ENCODE data around the gene VCAM1.
"Not testable (repeated sequence)": the region's sequence is repeated elsewhere in the genome, so short reads cannot be mapped to it uniquely, and the experiment has no call there.

The VCAM1 gene, protein sequence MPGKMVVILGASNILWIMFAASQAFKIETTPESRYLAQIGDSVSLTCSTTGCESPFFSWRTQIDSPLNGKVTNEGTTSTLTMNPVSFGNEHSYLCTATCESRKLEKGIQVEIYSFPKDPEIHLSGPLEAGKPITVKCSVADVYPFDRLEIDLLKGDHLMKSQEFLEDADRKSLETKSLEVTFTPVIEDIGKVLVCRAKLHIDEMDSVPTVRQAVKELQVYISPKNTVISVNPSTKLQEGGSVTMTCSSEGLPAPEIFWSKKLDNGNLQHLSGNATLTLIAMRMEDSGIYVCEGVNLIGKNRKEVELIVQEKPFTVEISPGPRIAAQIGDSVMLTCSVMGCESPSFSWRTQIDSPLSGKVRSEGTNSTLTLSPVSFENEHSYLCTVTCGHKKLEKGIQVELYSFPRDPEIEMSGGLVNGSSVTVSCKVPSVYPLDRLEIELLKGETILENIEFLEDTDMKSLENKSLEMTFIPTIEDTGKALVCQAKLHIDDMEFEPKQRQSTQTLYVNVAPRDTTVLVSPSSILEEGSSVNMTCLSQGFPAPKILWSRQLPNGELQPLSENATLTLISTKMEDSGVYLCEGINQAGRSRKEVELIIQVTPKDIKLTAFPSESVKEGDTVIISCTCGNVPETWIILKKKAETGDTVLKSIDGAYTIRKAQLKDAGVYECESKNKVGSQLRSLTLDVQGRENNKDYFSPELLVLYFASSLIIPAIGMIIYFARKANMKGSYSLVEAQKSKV

DNA sequence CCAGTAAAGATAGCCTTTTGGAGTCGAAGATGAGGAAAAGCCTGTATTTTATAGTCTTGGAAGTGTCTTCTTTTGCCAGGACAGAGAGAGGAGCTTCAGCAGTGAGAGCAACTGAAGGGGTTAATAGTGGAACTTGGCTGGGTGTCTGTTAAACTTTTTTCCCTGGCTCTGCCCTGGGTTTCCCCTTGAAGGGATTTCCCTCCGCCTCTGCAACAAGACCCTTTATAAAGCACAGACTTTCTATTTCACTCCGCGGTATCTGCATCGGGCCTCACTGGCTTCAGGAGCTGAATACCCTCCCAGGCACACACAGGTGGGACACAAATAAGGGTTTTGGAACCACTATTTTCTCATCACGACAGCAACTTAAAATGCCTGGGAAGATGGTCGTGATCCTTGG, at the start of gene VCAM1:
TSS of gene VCAM1 (plus strand) at position 253 of the 400 bp plus-strand sequence. CDS start at position 372, 119 bp downstream.
- DNase-seq (ENCODE audit: low spot score), result no peak

DNA sequence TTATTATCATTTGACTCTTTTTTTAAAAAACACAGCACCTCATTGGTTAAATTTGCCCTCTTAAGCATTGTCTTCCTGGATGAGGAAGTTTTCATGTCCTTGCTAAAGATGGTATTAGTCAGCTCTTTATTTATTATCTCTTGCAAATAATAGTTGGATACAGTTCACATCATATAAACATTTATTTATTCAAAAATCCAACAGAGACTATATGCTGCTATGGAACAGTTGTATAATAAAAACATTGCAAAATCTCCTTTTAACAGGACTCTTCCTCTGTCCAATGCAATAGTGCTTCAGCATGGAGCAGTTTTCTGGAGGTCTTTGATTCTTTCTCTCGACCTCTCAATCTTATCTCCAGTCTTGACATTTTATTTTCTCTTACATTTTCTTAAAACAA, 49.5 kb upstream of the VCAM1 start:
- no peak for DNase-seq (ENCODE audit: low spot score)

DNA sequence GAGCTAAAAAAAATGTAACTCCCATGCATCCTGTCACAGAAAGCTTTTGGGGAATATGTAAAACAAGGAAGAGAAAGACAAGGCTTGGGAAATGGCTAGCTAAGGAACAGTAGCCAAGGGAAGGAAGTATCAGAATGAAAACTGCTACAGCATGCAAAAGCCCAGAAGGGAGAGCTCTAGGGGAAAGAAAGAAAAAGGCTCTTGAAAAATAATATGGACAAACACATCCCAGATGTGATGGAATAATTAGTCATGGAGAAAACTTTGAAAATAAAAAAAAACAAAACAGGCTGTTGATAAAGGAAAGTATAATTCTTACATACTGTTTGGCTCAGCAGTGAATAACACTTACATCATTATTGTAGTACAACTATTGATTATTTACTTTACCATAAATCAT, 47.9 kb upstream of the VCAM1 start:
- DNase-seq (ENCODE audit: low spot score), result no peak

DNA sequence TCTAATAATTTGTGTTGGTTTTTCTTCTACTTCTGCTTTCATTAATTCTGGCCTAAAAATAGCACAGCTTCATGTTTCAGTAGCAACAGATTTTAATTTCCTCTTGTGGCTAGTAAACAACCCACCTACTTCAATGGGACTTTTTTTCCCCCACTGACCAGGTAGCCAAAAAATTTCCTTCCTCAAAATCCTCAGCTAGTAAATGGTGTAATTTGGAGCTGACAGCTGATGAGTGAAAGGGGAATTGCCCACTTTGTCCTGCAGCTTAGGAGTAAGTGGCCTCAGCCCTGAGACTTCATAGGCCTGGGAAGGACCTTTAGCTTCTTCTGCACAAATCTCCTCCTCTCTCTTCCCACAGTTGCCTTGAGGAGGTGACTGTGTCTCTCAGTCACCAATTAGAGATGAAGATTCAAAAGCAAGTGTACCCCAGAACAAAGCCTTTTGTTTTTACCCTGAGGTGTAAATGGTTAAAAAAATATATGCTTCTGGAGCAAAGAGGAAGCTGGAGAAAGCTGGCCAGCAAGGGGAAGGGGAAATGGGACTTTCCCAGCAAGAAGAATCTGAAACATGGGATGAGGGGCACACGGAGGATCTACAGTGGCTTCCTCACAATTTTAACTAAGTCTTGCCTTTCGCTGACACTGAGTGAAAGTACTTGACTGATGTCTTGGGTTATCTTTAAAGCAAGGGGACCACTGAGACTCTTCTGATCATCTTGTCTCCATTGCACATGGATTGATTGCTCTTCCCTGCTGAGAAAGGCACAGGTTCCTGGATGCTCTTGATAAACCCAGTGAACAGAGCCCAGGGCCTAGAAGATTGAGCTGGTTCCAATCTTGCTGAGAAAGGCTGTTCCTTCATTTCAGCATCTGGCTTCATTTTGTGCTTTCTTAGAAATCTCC, 35.8 kb upstream of the VCAM1 start:
- DNase-seq (ENCODE audit: low spot score), result no peak

DNA sequence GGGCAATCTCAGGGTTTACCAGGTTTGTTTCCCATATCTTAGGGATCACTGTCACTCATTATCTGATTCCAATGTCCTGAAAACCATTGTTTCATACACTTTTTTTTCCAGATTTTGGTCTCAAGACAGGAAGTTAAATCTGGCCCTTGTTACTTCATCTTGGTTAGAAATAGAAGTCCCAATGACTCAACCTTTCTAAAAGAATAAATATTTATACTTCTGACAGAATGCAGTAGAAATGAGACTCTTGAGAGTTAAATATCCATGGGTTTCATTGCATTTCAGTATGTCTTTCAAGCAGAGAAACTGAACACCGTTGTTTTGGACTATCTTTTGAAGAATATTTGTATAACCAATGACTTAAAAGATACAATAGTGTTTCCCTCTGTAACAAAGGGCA, 19.8 kb upstream of the VCAM1 start:
- no peak for DNase-seq (ENCODE audit: low spot score)

DNA sequence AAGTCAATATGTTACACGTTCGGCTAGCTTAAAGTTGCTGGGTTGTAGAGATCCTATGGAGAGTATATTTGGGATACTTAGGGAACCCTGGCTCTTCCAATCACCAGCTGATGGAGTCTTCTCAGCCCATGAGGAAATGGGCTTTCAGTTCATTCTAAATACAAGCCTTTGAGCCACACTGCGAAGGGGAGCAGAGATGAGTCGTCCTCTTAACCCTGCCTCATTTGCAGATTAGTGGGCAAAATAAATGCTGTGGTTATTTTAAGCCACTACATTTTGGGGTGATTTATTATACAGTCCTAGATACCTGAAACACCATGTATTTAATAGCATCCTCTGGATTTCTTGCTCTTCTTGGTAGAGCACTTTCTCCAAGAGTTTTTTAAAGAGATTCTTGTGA, 19.0 kb upstream of the VCAM1 start:
- no peak for DNase-seq (ENCODE audit: low spot score)

DNA sequence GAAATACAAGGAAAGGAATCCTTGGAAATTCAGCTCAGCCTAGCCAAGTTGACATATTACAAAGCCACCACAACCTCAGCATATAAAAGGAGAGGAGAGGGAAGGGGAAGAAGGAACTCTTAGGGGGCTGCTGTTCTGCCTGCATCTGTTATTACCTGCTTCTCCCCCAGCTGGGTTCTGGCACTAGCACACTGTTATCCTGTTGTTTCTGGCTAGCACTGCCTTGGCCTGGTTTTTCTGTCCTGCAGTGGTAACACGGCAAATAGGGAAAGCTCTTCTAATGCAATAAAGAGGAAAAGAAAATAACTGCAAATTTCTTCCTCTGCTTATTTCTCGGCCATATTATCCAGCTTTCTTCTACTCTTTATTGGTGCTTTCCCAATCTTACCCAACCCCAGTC, 16.5 kb upstream of the VCAM1 start:
- no peak for DNase-seq (ENCODE audit: low spot score)

DNA sequence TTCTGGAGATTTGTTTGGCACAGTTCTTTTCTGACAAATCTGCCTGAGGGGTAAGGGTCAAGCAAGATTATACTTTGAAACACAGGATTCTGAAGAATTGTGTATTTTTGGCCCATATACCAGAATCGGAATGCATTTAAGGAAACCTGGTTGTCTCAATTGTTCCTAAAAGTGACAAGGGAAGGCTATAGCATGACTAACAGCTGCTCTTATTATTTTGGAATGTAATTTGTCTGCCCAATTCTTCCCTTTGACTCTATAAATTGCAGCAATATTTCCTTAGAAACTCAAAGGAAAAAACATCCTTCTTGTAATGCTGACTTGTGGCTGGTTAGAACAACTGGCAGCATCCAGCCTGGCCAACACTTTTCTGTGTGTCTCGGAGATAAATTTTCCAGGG, 15.8 kb upstream of the VCAM1 start:
- DNase-seq (ENCODE audit: low spot score), result no peak

DNA sequence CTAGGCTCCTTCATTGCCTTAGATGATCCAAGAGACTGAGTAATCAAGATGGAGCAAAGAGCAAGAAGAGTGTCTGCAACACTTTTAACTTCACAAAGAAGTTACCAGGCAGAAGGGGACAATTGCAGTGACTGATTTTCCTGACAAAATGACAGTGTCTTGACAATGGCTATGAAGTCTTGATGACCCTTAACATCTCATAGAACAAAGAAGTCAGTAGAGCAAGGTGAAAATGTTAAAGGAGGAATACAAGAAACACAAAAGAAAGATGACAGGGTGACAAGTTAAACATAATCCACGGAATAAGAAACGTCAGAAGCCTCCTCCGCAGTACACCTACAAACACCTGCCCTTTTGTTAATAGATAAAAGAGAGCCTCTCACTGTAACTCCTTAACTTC, 15.1 kb upstream of the VCAM1 start:
- no peak for DNase-seq (ENCODE audit: low spot score)

DNA sequence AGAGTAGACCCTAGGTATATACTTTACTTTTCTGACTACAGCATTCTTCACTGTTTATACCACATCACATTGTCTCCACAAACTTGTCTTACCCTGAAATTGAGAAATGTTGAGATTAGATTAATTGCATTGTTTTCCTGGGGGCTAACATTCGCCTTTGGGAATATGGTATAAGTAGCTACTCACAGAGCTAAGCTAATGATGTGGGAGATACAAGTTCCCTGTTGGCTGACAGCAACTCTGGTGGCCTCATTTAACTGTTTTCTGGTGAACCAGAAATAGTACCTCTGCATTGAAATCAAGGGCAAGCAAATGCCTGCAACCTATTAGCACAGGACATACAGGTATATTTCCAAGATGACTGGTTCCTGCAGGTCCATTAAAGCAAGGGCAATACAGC, 13.2 kb upstream of the VCAM1 start:
- no peak for DNase-seq (ENCODE audit: low spot score)

DNA sequence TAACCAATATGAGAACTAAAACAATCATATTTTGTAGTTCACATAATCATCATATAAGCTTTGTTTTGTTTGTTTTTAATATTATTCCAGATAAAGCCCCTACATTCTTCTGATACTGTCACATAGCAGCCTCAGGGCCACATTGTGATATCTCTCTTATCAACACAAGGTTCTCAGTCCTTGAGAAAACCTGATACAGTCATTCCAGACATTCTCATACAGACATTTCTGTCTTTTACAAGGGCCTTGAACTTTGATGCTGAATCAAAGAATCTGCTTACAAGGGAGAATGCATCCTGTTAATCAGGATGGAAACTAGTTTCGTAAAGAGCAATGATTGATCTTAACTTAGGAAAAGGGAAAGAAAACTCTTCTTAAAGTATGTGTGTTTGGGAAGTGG, 12.7 kb upstream of the VCAM1 start:
- DNase-seq (ENCODE audit: low spot score), result no peak

DNA sequence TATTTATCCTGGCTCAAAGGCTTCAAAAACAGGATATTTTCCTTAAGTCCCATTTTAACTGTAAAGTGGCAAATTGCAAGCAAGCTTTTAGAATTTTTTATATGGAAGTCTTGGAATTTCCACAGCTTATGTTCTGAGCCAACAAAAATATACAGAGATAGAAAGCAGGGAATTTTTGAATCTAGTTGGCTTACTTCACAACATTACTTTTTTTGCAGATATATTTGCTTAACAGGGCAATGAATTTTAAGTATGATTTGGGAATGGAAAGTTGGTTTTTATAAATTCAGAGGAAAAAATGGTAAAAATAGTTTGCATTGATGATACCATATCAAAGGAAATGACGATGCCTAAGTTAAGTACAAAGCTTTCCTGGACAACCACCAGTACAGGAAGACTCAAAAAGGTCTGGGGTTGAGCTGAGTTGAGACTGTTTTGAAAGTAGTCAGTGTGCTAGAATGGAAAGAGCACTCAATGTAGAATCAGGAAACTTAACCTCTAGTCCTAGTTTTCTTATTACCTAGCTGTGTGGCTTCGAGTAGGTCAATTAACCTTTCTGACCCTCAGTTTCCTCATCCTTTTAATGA, 11.0 kb upstream of the VCAM1 start:
- DNase-seq (ENCODE audit: low spot score), result no peak

DNA sequence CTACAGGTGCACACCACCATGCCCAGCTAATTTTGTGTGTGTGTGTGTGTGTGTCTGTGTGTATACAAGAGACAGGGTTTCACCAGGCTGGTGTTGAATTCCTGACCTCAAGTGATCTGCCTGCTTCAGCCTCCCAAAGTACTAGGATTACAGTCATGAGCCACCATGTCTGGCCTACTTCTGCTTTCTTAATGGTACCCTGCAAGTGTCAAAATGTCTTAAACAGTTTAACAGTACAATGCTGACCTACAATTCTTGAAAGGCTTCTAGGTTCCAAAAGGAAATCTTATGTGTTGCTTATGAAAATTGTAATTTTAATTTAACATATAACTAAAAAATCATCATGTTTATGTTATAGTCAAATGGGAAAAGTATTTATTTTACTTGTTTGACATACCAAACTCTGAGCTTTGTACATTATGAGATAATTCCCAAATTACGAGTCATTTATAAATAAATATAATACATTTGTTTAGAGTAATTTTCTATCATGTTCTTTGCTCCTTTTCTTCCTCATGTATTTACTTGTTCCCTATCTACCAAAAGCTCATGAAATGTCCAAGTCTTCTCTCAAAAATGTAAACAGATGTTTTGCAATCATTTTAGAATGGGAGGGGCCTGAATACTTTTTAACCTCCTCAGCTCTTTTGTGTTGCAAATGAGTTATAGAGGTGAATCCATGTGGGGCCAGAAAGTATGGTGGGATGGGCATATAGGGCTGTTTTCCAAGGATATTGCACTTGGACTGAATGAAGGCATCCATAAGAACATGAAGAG, 8.4 kb upstream of the VCAM1 start:
- DNase-seq (ENCODE audit: low spot score), result no peak

DNA sequence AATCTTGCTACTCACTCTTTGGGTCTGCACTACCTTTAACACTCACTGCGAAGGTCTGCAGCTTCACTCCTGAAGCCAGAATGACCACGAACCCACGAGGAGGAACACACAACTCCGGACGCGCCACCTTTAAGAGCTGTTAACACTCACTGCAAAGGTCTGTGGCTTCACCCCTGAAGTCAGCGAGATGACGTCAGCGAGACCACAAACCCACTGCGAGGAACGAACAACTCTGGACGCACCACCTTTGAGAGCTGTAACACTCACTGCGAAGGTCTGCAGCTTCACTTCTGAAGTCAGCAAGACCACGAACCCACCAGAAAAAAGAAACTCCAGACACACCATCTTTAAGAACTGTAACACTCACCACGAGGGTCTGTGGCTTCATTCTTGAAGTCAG, 6.5 kb upstream of the VCAM1 start:
- not testable (repeated sequence) for DNase-seq (ENCODE audit: low spot score)

DNA sequence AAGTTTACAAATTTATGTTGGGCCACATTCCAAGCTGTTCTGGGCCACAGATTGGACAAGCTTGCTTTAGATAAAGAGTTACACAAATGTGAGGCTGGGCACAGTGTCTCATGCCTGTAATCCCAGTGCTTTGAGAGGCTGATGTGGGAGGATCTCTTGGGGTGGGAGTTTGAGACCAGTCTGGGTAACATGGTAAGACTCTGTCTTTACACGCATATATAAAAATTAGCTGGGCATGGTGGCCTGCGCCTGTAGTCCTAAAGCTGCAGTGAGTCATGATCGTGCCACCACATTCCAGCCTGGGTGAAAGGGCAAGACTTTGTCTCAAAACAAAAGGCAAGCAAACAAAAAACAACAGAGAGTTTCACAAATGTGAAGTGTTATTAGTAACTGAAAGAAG, 5.9 kb upstream of the VCAM1 start:
- DNase-seq (ENCODE audit: low spot score), result no peak

DNA sequence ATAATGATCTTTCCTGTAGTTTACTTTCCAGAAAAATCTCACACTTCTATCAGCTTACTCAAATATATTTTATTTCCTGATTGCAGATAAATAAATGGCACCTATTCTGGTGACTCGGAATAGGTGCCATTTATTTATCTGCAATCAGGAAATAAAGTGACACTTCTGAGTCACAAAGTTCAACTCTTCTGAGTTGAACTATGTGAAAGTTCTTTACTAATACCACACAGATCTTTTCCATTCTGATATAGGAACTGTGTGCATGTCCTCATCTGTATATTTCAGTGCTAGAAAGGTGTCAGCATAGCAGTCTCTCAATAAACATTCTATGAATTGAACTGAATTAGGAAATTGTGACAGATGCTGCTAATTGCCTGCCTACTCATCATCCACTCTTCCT, 4.9 kb upstream of the VCAM1 start:
- no peak for DNase-seq (ENCODE audit: low spot score)

DNA sequence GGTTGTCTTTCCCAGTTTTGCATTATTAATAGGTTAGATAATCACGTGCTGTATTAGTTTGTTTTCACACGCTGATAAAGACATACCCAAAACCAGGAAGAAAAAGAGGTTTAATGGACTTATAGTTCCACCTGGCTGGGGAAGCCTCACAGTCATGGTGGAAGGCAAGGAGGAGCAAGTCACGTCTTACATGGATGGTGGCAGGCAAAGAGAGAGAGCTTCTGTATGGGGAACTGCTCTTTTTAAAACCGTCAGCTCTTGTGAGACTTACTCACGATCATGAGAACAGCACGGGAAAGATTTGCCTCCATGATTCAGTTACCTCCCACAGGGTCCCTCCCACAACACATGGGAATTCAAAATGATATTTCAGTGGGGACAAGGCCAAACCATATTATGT, 2.3 kb upstream of the VCAM1 start:
- DNase-seq (ENCODE audit: low spot score), result no peak

DNA sequence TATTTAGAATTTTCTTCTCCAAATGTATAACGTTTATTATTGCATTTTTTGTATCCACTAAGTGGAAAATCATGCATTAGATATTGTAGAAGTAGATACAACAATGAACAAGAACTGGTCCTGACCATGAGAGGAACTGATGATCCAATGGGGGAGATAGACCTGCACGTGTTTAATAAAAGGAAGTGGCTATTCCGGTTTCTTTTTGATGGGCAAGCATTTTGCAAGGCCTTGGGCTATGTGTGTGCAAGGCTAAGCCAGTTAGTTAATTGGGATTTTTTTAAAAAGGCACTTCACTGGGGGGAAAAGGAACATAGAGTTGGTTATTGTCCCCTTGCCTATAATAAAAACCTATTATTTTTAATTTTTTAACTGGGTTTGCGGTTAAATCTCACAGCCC, 961 bp upstream of the VCAM1 start:
- DNase-seq (ENCODE audit: low spot score), result no peak

DNA sequence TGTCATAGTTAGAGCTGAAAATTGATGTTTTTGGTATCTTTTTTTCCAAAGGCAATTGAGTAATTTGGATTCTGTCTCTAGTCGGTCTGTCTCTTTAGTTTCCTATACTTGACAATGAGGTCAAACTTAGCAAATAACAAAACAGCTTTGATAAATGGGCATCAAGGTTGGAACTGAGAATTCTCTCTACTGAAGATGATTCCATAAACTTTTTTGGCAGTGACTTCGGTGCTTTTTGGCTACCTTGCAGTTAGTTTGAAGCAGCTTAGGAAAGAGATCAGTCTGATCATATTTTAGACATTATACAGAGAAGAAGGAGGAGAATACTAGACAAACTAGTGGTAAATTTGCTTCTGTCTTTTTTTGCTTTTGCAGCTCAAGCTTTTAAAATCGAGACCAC, 559 bp downstream of the VCAM1 start:
- DNase-seq (ENCODE audit: low spot score), result no peak

DNA sequence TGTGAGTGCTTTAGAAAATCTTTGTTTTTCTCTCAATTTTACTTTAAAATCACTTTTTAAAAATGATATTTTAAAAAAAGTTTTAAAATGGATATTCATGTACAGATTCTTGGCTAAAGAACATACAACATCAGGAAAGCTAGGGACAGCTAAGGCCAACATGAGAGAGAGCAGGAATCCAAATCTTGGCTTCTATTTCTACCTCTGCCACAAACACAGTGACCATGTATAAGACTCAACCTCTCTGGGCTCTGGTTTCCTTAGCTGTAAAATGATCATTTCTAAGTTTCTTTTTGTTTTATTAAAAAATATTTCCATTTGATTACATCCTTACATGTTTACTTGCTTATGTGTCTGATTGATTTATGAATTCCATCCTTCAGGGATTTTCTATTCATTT, 1.2 kb downstream of the VCAM1 start:
- DNase-seq (ENCODE audit: low spot score), result no peak

DNA sequence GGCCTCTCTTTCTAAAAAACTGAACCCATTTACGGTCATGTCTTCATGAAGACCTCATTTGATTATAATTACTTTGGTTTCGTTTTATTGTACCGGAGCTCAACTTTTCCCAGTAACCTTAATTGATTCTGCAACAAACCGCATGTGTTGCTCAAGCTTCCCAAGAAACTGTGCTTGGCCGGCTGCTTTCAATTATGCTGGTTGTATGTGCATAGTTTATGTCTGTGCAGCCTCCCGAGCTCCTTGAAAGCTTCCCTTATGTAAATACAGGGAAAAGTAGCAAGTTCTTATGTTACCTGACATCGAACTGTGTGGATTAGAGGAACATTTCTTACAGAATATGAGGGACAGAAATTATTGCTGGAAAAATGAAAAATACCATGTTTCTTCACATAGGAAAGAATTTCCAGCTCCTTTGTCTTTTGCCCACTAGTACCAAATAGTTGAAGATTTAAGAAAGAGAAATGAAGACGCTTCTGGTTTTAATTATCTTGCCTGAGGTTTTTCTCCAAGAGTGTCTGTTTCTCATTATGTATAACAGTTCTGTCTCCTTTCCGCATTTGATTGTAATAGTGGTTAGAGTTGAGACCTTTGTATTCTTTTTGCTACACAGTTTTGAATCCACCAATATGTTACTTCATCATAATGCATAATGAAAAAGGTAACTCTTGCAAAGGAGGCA, 2.1 kb downstream of the VCAM1 start:
- DNase-seq (ENCODE audit: low spot score), result no peak
